Muscle of leg (tissue), 11 donors: ENCODE results near the gene SPP1. TPM values are rescaled to one million over a fixed set of nuclear protein-coding genes. Genes with fewer than 3 reads are reported as not detected.
"Not testable (repeated sequence)": the region's sequence is repeated elsewhere in the genome, so short reads cannot be mapped to it uniquely, and the experiment has no call there.

Experiments
- DNase-seq: peaks from one replicate; pipeline ENCODE4 v3.0.0; 2013
- H3K27ac ChIP-seq: one replicate; pipeline ENCODE4 v1.5.1; 2013; ENCODE audit warnings: mild to moderate bottlenecking, low read length, control low read depth
- H3K27me3 ChIP-seq: one replicate; pipeline ENCODE4 v1.6.1; 2013; ENCODE audit warnings: low read length; ENCODE audit not compliant: control insufficient read depth, insufficient read depth
- H3K36me3 ChIP-seq: one replicate; pipeline ENCODE4 v1.6.1; 2013; ENCODE audit warnings: low read length; ENCODE audit not compliant: control insufficient read depth, insufficient read depth
- H3K4me1 ChIP-seq: one replicate; pipeline ENCODE4 v1.6.1; 2013; ENCODE audit warnings: low read length; ENCODE audit not compliant: control insufficient read depth, insufficient read depth
- H3K4me3 ChIP-seq: one replicate; pipeline ENCODE4 v1.5.1; 2013; ENCODE audit warnings: low read length, control low read depth
- H3K9me3 ChIP-seq: replicated peaks from 2 replicates; pipeline ENCODE4 v1.6.1; 2013; ENCODE audit warnings: low read depth, low read length; ENCODE audit not compliant: control insufficient read depth
- WGBS: methylation state at CpG from one replicate; pipeline ENCODE4 v1.1.5; 2013; ENCODE audit warnings: missing lambda C conversion rate; ENCODE audit not compliant: insufficient coverage; 5-methylcytosine and 5-hydroxymethylcytosine counted together
- polyA plus RNA-seq, 8 donors: library from polyadenylated mRNA; unstranded; fragments of 120-200 nt; gene quantifications; one replicate each; pipeline versions ENCODE4 v1.2.1 to v1.2.3, GENCODE V29; 2013; ENCODE audit warnings: inconsistent platforms in 1 of 8, low replicate concordance in 1 of 8; ENCODE audit not compliant: insufficient read length in 8 of 8, insufficient read depth in 1 of 8
- total RNA-seq: library from RNA; stranded (reverse); fragments of 120-200 nt; gene quantifications from one replicate; pipeline ENCODE4 v1.2.4, GENCODE V29; 2013

The SPP1 gene
- total and polyA plus RNA-seq, 9 donors: 43.5 to 238 (median 109) TPM

- Histone ChIP-seq H3K27ac (no peak overlapping the region), H3K27me3 (no peaks in the 10 kb centered on the region), H3K36me3 (no peaks in the 10 kb centered on the region), H3K4me3 (no peak overlapping the region), H3K4me1 (no peaks in the 10 kb centered on the region), H3K9me3 (no peaks in the 10 kb centered on the region)
- no peak for DNase-seq
- no CpG with 5 or more reads among the region's 3 CpGs for WGBS
Measured at GRCh38 chr4:88014386-88014905, 38.9 kb downstream of the SPP1 start.

DNA sequence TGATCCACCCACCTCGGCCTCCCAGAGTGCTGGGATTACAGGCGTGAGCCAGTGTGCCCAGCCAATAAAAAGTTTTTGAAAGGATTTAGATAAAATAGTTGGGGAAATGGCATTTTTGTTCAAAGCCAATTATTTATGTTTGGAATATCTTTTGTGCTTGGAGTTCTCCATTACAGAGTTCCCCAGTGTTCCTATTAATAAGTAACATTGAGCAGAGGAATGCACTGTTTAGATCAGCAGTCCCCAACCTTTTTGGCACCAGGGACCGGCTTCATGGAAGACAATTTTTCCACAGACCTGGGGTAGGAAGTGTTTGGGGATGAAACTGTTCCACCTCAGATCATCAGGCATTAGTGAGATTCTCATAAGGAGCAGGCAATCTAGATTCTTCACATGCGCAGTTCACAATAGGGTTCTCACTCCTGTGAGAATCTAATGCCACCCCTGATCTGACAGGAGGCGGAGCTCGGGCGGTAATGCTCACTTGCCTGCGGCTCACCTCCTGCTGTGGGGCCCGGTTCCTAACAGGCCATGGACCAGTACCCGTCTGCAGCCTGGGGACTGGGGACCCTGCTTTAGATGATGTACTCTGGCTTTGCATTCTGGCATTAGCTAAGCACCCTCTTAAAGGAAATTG is 40.3 kb downstream of the SPP1 start:
- no peak overlapping the region for H3K27ac ChIP-seq
- no peaks in the 10 kb centered on the region for H3K4me1 ChIP-seq
- H3K9me3 ChIP-seq: no peaks in the 10 kb centered on the region
- WGBS: 86% methylated on average over 4 of the region's 10 CpGs
- no peak for DNase-seq
- no peaks in the 10 kb centered on the region for H3K27me3 ChIP-seq
- no peak overlapping the region for H3K4me3 ChIP-seq
- peaks cover 8% of the 10 kb centered on the region for H3K36me3 ChIP-seq

- WGBS: no CpG with 5 or more reads among the region's 7 CpGs
- Histone ChIP-seq H3K27ac (peak overlapping the region; percentile 77), H3K27me3 (no peaks in the 10 kb centered on the region), H3K9me3 (no peaks in the 10 kb centered on the region), H3K36me3 (peaks cover 12% of the 10 kb centered on the region), H3K4me3 (no peak overlapping the region), H3K4me1 (no peaks in the 10 kb centered on the region)
- DNase-seq: peak; percentile 95
Measured at GRCh38 chr4:88017516-88018297, 42.2 kb downstream of the SPP1 start.

DNA sequence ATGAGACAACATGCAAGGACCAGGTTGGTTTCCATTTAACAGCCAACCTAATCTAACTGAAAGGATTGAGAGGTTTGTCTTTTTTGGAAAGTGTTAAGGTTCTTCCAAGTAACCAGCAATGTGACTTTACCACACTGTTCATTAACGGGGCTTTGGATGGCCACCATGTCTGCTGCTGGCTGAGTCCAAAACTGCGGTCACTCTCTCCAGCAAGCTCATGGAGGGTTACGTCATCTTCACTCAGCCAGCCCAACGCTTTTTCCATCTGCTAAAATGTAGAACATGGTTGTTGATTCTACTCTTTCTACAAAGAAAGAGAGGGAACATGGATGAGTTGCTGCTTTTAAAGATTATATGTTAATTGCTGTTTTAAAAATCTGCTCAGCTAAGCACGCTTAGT is 43.0 kb downstream of the SPP1 start:
- peak overlapping the region; percentile 77 for H3K27ac ChIP-seq
- no peaks in the 10 kb centered on the region for H3K4me1 ChIP-seq
- H3K4me3 ChIP-seq: no peak overlapping the region
- H3K27me3 ChIP-seq: no peaks in the 10 kb centered on the region
- DNase-seq: peak; percentile 81
- no peaks in the 10 kb centered on the region for H3K9me3 ChIP-seq
- H3K36me3 ChIP-seq: peaks cover 16% of the 10 kb centered on the region
- WGBS: 75% methylated on average over 2 of the region's 5 CpGs

DNA sequence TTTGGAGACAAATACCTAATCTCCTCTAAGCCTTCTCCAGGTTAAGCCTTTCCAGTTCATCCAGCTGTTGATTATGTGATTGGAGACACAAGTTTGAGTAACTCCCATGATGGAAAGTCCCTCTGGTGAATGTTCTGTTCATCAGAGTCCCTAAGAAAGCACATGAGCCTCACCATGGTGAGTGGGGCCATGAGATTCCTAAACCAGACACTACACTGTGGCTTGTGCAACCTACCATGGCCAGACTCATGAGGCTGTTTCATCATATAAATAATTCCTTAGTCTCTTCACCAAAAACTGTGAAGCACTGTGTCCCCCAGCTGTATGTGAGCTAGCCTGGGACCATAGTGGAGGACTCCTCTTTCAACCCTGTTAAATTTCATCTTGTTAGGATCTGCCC is 46.3 kb downstream of the SPP1 start:
- Histone ChIP-seq H3K9me3 (peaks cover 5% of the 10 kb centered on the region), H3K4me3 (no peak overlapping the region), H3K4me1 (no peaks in the 10 kb centered on the region), H3K27ac (no peak overlapping the region), H3K27me3 (no peaks in the 10 kb centered on the region), H3K36me3 (peaks cover 23% of the 10 kb centered on the region)
- DNase-seq: no peak

DNA sequence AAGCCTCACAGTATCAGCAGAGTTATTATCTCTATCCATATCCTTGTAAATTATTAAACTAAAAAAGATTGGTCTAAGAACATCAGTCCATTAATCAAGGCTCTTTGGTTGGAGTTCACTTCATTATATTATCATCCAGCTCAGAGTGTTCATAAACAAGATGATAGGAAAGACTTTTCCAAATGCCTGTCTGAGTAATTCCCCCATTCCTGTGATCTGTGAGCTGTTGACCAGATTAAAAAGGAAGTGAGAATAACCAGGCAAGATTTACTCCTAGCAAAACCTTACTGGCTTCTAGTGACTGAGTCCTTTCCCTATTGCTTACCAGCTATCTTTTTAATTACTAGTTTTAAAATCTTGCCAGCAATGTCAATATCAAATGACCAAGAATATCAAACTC is 46.8 kb downstream of the SPP1 start:
- H3K4me1 ChIP-seq: no peaks in the 10 kb centered on the region
- no peak overlapping the region for H3K27ac ChIP-seq
- H3K4me3 ChIP-seq: no peak overlapping the region
- DNase-seq: no peak
- H3K36me3 ChIP-seq: peaks cover 24% of the 10 kb centered on the region
- H3K27me3 ChIP-seq: no peaks in the 10 kb centered on the region
- peaks cover 5% of the 10 kb centered on the region for H3K9me3 ChIP-seq

GRCh38 chr4:88025868-88026661 is 50.6 kb downstream of the SPP1 start:
- WGBS: 98% methylated on average over 5 of the region's 6 CpGs
- H3K9me3 ChIP-seq: not testable (repeated sequence)

GRCh38 chr4:88027611-88028608 is 52.4 kb downstream of the SPP1 start:
- Histone ChIP-seq H3K9me3 (peaks cover 5% of the 10 kb centered on the region), H3K36me3 (peaks cover 11% of the 10 kb centered on the region), H3K4me3 (no peak overlapping the region), H3K4me1 (no peaks in the 10 kb centered on the region), H3K27me3 (no peaks in the 10 kb centered on the region), H3K27ac (no peak overlapping the region)
- no peak for DNase-seq
- WGBS: 17% methylated on average over 1 of the region's 4 CpGs

More at GRCh38 chr4:88025868-88026661, 50.6 kb downstream of the SPP1 start:
- not testable (repeated sequence) for H3K4me3 ChIP-seq, H3K27ac ChIP-seq, DNase-seq, H3K4me1 ChIP-seq, H3K27me3 ChIP-seq
- peaks cover 15% of the 10 kb centered on the region for H3K36me3 ChIP-seq

GRCh38 chr4:88028946-88029345 is 53.4 kb downstream of the SPP1 start:
- H3K36me3 ChIP-seq: peaks cover 8% of the 10 kb centered on the region
- 80% methylated on average over 3 of the region's 3 CpGs for WGBS
- H3K4me1 ChIP-seq: no peaks in the 10 kb centered on the region
- H3K9me3 ChIP-seq: peaks cover 5% of the 10 kb centered on the region
- H3K27ac ChIP-seq: no peak overlapping the region
- H3K27me3 ChIP-seq: no peaks in the 10 kb centered on the region
- no peak overlapping the region for H3K4me3 ChIP-seq
- DNase-seq: no peak
